Activated CD8-positive, alpha-beta T cell treated with anti-CD3 and anti-CD28 coated beads for 36 hours (primary cell): ENCODE measurements around the gene COL1A2. TPM values are rescaled to one million over a fixed set of nuclear protein-coding genes. Genes with fewer than 3 reads are reported as not detected.

Source experiments
- ATAC-seq: fragments of 200-7000 bp; cut with Tn5 transposase; one replicate; pipeline ENCODE4 v1.10.0; 2021; ENCODE audit warnings: mild to moderate bottlenecking, moderate library complexity
- CTCF ChIA-PET: fragments of 350-600 bp; sonication (Branson Sonifier 250); formaldehyde crosslinking; loops from one replicate; lab custom pipeline; 2021; ENCODE audit warnings: antibody characterized with exemption; lab: Charles Lee
- POLR2A ChIA-PET: fragments of 350-600 bp; sonication (Branson Sonifier 250); formaldehyde crosslinking; loops from one replicate; lab custom pipeline; 2021; ENCODE audit warnings: antibody characterized with exemption; lab: Charles Lee
- DNase-seq: peaks from one replicate; pipeline ENCODE4 v3.0.0-alpha.2; 2020
- H3K27ac Mint-ChIP-seq: one replicate; pipeline ENCODE4 v1.8.0; 2021; ENCODE audit warnings: mild to moderate bottlenecking, mixed read lengths
- H3K27me3 Mint-ChIP-seq: one replicate; pipeline ENCODE4 v1.8.0; 2021; ENCODE audit warnings: mixed read lengths
- H3K36me3 Mint-ChIP-seq: one replicate; pipeline ENCODE4 v1.8.0; 2021; ENCODE audit warnings: low read depth, mixed read lengths
- H3K4me1 Mint-ChIP-seq: one replicate; pipeline ENCODE4 v1.8.0; 2021; ENCODE audit warnings: low read depth, mixed read lengths
- H3K4me3 Mint-ChIP-seq: one replicate; pipeline ENCODE4 v1.8.0; 2021; ENCODE audit warnings: mild to moderate bottlenecking, moderate library complexity, mixed read lengths
- H3K9me3 Mint-ChIP-seq: one replicate; pipeline ENCODE4 v1.8.0; 2021; ENCODE audit warnings: mixed read lengths
- intact Hi-C: fragments of 100-400 bp; cut with micrococcal nuclease; formaldehyde crosslinking; loops from one replicate; pipeline ENCODE4 v1.10.0; 2022
- total RNA-seq, 2 experiments: library from RNA; stranded (reverse); gene quantifications; one replicate each; pipeline ENCODE4 v1.2.3, GENCODE V29; 2021
- TF ChIP-seq, protein P1 (sequence below): fragments of 200-600 bp; IDR thresholded peaks from one replicate; pipeline ENCODE4 v1.8.0; 2022; ENCODE audit warnings: antibody characterized with exemption, mild to moderate bottlenecking

COL1A2 gene
- total RNA-seq, 2 experiments from 2014 or later: 0.47 to 0.56 TPM

DNA sequence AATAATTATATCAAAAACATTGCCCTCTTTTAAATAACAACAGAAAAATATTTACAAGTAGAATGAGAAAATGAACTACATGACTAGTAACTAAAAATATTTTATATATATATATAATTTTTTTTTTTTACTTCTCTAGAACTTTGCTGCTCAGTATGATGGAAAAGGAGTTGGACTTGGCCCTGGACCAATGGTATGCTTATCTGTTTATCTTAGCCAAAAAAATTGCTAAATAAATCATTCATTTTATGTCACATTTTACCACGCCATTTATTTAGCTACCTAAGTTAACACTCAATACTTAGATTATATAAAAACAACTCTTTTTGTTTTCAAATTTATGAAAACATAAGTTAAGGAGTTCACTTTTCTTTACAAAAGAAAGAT, 6.7 kb downstream of the COL1A2 start:
- H3K4me1 Mint-ChIP-seq: no peaks in the 10 kb centered on the region
- POLR2A ChIA-PET: no interaction called here
- H3K9me3 Mint-ChIP-seq: no peaks in the 10 kb centered on the region
- H3K36me3 Mint-ChIP-seq: no peaks in the 10 kb centered on the region
- H3K4me3 Mint-ChIP-seq: no peak overlapping the region
- H3K27me3 Mint-ChIP-seq: peaks cover 7% of the 10 kb centered on the region
- intact Hi-C loops: no loop called here
- DNase-seq (no peak), ATAC-seq (no peak)
- H3K27ac Mint-ChIP-seq: no peak overlapping the region
- CTCF ChIA-PET: no interaction called here
- TF ChIP-seq, protein P1, sequence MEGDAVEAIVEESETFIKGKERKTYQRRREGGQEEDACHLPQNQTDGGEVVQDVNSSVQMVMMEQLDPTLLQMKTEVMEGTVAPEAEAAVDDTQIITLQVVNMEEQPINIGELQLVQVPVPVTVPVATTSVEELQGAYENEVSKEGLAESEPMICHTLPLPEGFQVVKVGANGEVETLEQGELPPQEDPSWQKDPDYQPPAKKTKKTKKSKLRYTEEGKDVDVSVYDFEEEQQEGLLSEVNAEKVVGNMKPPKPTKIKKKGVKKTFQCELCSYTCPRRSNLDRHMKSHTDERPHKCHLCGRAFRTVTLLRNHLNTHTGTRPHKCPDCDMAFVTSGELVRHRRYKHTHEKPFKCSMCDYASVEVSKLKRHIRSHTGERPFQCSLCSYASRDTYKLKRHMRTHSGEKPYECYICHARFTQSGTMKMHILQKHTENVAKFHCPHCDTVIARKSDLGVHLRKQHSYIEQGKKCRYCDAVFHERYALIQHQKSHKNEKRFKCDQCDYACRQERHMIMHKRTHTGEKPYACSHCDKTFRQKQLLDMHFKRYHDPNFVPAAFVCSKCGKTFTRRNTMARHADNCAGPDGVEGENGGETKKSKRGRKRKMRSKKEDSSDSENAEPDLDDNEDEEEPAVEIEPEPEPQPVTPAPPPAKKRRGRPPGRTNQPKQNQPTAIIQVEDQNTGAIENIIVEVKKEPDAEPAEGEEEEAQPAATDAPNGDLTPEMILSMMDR: no peak

DNA sequence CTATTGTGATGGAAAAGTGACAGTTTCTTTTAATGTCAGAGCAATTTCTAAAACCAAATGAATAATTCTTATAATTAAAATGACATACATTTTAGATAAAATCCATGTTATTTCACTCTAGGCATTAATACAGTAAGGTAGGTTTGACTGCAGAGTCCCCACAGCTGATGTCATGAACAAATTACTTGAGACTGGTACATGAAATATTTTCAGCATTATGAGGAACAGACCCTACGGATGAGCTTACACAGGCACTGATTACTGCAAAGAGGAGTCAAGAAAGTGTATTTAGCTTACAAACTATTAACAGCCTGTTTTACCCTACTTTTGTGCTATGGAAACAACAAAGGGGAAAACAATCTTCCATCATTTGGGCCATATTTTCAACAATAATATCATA, 8.9 kb downstream of the COL1A2 start:
- POLR2A ChIA-PET: no interaction called here
- no peak overlapping the region for H3K4me3 Mint-ChIP-seq

DNA sequence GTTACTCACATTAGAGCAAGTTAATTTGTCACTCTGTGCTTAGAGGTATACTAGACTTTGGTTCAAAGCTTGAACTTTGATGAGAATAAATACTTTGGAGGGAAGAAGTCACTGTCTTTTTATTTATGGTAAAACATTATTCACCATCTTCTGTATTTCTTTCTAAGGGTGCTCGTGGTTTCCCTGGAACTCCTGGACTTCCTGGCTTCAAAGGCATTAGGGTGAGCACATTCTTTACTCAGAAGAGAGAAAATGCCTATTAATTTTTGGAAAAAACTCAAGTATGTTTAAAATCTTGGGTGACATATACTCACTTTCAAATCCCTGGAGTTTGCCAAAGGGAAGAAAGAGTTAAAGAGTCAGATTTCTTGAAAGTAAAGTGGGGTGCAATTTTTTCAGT, 10.8 kb downstream of the COL1A2 start:
- POLR2A ChIA-PET: no interaction called here
- no peak overlapping the region for H3K4me3 Mint-ChIP-seq
- H3K27ac Mint-ChIP-seq: no peak overlapping the region
- no peaks in the 10 kb centered on the region for H3K4me1 Mint-ChIP-seq
- CTCF ChIA-PET: no interaction called here
- no peaks in the 10 kb centered on the region for H3K36me3 Mint-ChIP-seq
- peaks cover 6% of the 10 kb centered on the region for H3K27me3 Mint-ChIP-seq
- no peaks in the 10 kb centered on the region for H3K9me3 Mint-ChIP-seq
- intact Hi-C loops: no loop called here
- TF ChIP-seq, protein P1: no peak
- no peak for ATAC-seq
- DNase-seq: no peak

More for the DNA sequence above, 8.9 kb downstream of the COL1A2 start:
- Mint-ChIP-seq H3K4me1 (no peaks in the 10 kb centered on the region), H3K27ac (no peak overlapping the region), H3K27me3 (peaks cover 6% of the 10 kb centered on the region), H3K9me3 (no peaks in the 10 kb centered on the region), H3K36me3 (no peaks in the 10 kb centered on the region)
- ATAC-seq (no peak), DNase-seq (no peak)
- intact Hi-C loops: no loop called here
- CTCF ChIA-PET: interaction anchor here (2.1 kb wide), 1 partner anchor 8 kb away, joined by 10 read pairs; the partner anchor contains the start of gene COL1A2
- TF ChIP-seq, protein P1: no peak

DNA sequence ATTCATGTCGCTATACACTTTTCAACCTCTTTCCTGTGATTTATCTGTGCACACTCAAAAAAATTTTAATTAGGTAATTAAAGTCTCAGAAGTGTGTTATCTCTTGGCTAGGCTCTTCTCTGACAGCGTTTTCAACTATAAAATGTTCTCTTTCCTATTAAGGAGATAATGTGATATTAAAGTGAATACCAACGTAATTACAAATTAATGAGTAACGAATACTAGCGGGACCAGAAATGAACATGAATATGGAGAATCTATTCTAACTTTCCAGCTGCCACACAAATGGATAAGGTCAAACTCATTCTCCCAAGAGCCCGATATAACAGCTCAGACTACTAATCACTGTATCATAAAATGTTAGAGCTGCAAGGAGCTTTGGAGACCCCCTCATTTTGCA, 12.0 kb downstream of the COL1A2 start:
- CTCF ChIA-PET: no interaction called here
- ATAC-seq (no peak), DNase-seq (no peak)
- Mint-ChIP-seq H3K27me3 (peaks cover 3% of the 10 kb centered on the region), H3K4me3 (no peak overlapping the region), H3K27ac (no peak overlapping the region), H3K4me1 (no peaks in the 10 kb centered on the region), H3K36me3 (no peaks in the 10 kb centered on the region), H3K9me3 (no peaks in the 10 kb centered on the region)
- intact Hi-C loops: no loop called here
- TF ChIP-seq, protein P1: no peak
- POLR2A ChIA-PET: no interaction called here

DNA sequence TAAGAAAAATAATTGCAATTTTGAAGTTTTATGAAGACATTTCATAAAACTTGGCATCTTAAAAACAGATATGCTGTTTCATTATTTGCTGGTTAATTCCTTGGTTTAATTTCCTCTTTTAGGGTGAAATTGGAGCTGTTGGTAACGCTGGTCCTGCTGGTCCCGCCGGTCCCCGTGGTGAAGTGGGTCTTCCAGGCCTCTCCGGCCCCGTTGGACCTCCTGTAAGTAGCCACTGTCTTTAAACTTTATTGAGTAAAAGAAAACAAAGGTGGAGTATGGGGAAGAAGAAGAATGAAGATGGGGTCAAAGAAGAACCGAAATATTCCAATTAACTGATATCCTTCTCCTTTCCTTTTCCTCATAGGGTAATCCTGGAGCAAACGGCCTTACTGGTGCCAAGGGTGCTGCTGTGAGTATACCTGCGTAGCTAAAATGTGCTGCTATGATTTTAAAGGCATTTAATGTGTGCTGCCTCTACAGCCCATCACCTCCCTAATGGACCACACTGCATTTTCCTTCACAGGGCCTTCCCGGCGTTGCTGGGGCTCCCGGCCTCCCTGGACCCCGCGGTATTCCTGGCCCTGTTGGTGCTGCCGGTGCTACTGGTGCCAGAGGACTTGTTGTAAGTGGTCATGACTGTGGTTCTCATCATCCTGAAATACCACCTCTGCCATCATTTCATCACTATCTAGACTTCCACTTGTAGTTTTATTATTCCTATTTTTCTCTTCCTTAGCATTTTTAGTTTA, 14.7 kb downstream of the COL1A2 start:
- TF ChIP-seq, protein P1: no peak
- intact Hi-C loops: no loop called here
- Mint-ChIP-seq H3K9me3 (no peaks in the 10 kb centered on the region), H3K4me1 (no peaks in the 10 kb centered on the region), H3K27me3 (peaks cover 4% of the 10 kb centered on the region), H3K36me3 (no peaks in the 10 kb centered on the region), H3K4me3 (no peak overlapping the region), H3K27ac (no peak overlapping the region)
- POLR2A ChIA-PET: no interaction called here
- ATAC-seq (no peak), DNase-seq (no peak)
- CTCF ChIA-PET: no interaction called here
